HL-60 (cell line): ENCODE data around the gene PTPRF.

Source experiments
- DNase-seq, 2 experiments: peaks; one replicate each; pipeline ENCODE4 v3.0.0-alpha.2; 2010 to 2020; ENCODE audit warnings: low read depth in 1 of 2, low spot score in 1 of 2
- H3K27ac ChIP-seq: fragments of 250-450 bp; sonication (Bioruptor Pico); replicated peaks from 2 replicates; pipeline ENCODE4 v1.5.1; 2020; ENCODE audit warnings: mild to moderate bottlenecking, moderate library complexity
- H3K27me3 ChIP-seq: fragments of 250-450 bp; sonication (Bioruptor Pico); 2 replicates; pipeline ENCODE4 v1.5.1; 2021; ENCODE audit warnings: mild to moderate bottlenecking, moderate library complexity; ENCODE audit not compliant: insufficient read depth, poor library complexity, severe bottlenecking
- H3K4me3 ChIP-seq: replicated peaks from 2 replicates; pipeline ENCODE4 v1.5.1; 2011; ENCODE audit warnings: mild to moderate bottlenecking, control low read depth, low read length; ENCODE audit not compliant: insufficient read depth
- GABPA ChIP-seq: IDR thresholded peaks from 2 replicates; pipeline ENCODE4 v1.6.1; 2012; ENCODE audit warnings: low read depth
- POLR2AphosphoS5 ChIP-seq: IDR thresholded peaks from 2 replicates; pipeline ENCODE4 v1.6.1; 2012; ENCODE audit warnings: low read depth
- REST ChIP-seq: IDR thresholded peaks from 2 replicates; pipeline ENCODE4 v1.6.1; 2012; ENCODE audit warnings: low read depth; ENCODE audit not compliant: insufficient replicate concordance
- SPI1 ChIP-seq: IDR thresholded peaks from 2 replicates; pipeline ENCODE4 v1.6.1; 2012; ENCODE audit warnings: low read depth, mild to moderate bottlenecking, borderline replicate concordance
- TF ChIP-seq, protein P1 (sequence below): IDR thresholded peaks from one replicate; pipeline ENCODE4 v1.5.1; 2011; ENCODE audit warnings: low read length, control low read depth, inconsistent platforms; ENCODE audit not compliant: insufficient read depth

The PTPRF gene

GRCh38 chr1:43583058-43583457 lies 52.4 kb downstream of the PTPRF start:
- DNase-seq: no peak
- H3K27ac ChIP-seq: no peak overlapping the region
- TF ChIP-seq, protein P1, sequence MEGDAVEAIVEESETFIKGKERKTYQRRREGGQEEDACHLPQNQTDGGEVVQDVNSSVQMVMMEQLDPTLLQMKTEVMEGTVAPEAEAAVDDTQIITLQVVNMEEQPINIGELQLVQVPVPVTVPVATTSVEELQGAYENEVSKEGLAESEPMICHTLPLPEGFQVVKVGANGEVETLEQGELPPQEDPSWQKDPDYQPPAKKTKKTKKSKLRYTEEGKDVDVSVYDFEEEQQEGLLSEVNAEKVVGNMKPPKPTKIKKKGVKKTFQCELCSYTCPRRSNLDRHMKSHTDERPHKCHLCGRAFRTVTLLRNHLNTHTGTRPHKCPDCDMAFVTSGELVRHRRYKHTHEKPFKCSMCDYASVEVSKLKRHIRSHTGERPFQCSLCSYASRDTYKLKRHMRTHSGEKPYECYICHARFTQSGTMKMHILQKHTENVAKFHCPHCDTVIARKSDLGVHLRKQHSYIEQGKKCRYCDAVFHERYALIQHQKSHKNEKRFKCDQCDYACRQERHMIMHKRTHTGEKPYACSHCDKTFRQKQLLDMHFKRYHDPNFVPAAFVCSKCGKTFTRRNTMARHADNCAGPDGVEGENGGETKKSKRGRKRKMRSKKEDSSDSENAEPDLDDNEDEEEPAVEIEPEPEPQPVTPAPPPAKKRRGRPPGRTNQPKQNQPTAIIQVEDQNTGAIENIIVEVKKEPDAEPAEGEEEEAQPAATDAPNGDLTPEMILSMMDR: no peak
- TF ChIP-seq GABPA (no peak), POLR2AphosphoS5 (no peak), SPI1 (no peak), REST (no peak)
- no peaks in the 10 kb centered on the region for H3K27me3 ChIP-seq
- H3K4me3 ChIP-seq: no peak overlapping the region

GRCh38 chr1:43584204-43584603 lies 53.5 kb downstream of the PTPRF start:
- DNase-seq: no peak
- no peak overlapping the region for H3K27ac ChIP-seq
- no peak overlapping the region for H3K4me3 ChIP-seq
- H3K27me3 ChIP-seq: no peaks in the 10 kb centered on the region
- TF ChIP-seq GABPA (no peak), SPI1 (no peak), REST (no peak), POLR2AphosphoS5 (no peak)
- TF ChIP-seq, protein P1: no peak

DNA sequence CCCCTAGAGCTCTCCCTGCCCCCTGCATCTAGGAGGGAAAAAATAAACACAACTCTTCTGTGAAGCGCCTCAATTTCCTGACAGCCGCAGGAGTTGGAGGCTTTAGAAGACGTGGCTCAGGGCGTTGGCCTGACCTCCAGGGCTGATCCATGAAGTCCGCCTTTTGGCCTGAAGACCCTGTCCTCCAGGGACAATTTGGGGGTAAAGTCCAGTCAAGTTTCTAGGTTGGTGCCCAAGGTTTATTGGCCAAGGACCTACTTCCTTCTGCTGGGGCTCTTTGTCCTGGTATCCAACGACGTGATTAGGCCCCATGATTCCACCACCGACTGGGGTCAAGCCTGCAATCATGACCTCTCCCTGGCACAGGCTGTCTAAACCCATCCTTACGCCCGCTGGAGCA lies 54.9 kb downstream of the PTPRF start:
- no peaks in the 10 kb centered on the region for H3K27me3 ChIP-seq
- TF ChIP-seq POLR2AphosphoS5 (no peak), REST (no peak), SPI1 (no peak), GABPA (no peak)
- TF ChIP-seq, protein P1: no peak
- no peak overlapping the region for H3K4me3 ChIP-seq
- no peak overlapping the region for H3K27ac ChIP-seq
- DNase-seq: no peak
